Body of pancreas (tissue), 4 donors: ENCODE measurements around the gene ARID5B. TPM values are rescaled to one million over a fixed set of nuclear protein-coding genes. Genes with fewer than 3 reads are reported as not detected.

Experiments used
- ATAC-seq: fragments of 150-250 bp; one replicate; pipeline ENCODE4 v1.9.1; 2016
- DNase-seq, 4 donors: peaks; one replicate each; pipeline ENCODE4 v3.0.0-alpha.2; 2019
- H3K27ac ChIP-seq, 4 donors: fragments of 200-600 bp; sonication (generic); 1 replicate in 3 of 4; 2 replicates in 1 of 4; pipeline versions ENCODE4 v1.5.1 to v1.6.1; 2016 to 2019; ENCODE audit warnings: mild to moderate bottlenecking in 1 of 4, mixed read lengths in 1 of 4, moderate library complexity in 1 of 4
- H3K27me3 ChIP-seq, 2 donors: fragments of 200-600 bp; sonication (generic); one replicate each; pipeline ENCODE4 v1.6.0; 2016; ENCODE audit warnings: mild to moderate bottlenecking in 1 of 2
- H3K36me3 ChIP-seq, 2 donors: fragments of 200-600 bp; sonication (generic); replicated peaks in 1 of 2; 2 replicates each; pipeline ENCODE4 v1.5.1; 2016; ENCODE audit warnings: low read depth in 2 of 2; ENCODE audit not compliant: insufficient read depth in 1 of 2
- H3K4me1 ChIP-seq: fragments of 200-600 bp; sonication (generic); one replicate; pipeline ENCODE4 v1.6.0; 2016
- H3K4me3 ChIP-seq, 2 donors: fragments of 200-600 bp; sonication (generic); 1 replicate in 1 of 2; 2 replicates in 1 of 2; pipeline ENCODE4 v1.5.1; 2016 to 2019
- H3K9me3 ChIP-seq, 3 donors: fragments of 200-600 bp; sonication (generic); 1 replicate in 2 of 3; 2 replicates in 1 of 3; pipeline ENCODE4 v1.5.1; 2016
- POLR2A ChIP-seq, 3 donors: fragments of 450-650 bp; IDR thresholded peaks; one replicate each; pipeline ENCODE4 v1.6.1; 2016; ENCODE audit warnings: antibody characterized with exemption in 3 of 3, mild to moderate bottlenecking in 2 of 3
- WGBS, 2 donors: methylation state at CpG; one replicate each; pipeline ENCODE4 v1.1.5; 2017; 5-methylcytosine and 5-hydroxymethylcytosine counted together
- intact Hi-C: fragments of 100-400 bp; cut with DNase I; formaldehyde crosslinking; loops from one replicate; pipeline ENCODE4 v1.15.1; 2023
- total RNA-seq, 2 donors: library from RNA; depleted of rRNA; stranded (reverse); fragments of >200 nt; gene quantifications; one replicate each; pipeline ENCODE4 v1.1.0, GENCODE V29; 2016
- TF ChIP-seq, protein P1 (sequence below), 7 experiments: fragments of 450-650 bp in 4 of 7; fragments of 200-600 bp in 3 of 7; sonication (generic) in 3 of 7; IDR thresholded peaks; one replicate each; pipeline ENCODE4 v1.5.1; 2016 to 2019; ENCODE audit warnings: antibody characterized with exemption in 7 of 7

Gene ARID5B
- total RNA-seq, 2 donors from 2014 or later = 16.1 to 17.1 TPM

DNA sequence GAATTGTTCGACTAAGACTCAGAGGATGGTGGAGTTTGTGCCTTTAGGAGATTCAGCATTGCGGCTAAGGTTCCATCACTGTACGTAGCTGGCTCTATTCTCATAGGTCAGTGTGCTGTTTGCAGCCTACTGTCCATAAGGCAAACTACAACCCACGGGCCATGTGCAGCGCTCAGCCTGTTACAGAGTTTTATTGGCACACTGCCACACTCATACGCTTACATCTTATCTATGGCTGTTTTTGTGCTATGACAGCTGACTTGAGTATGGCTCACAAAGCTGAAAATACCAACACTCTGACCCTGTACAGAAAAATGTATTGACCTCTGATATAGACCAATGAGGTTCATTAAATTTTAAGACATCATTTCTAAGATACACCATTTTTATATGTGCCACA lies 114.5 kb downstream of the ARID5B start:
- intact Hi-C loops = no loop called here
- WGBS, 2 donors = 68 to 72% methylated on average over 6 of the region's 6 CpGs
- no peak overlapping the region for H3K27ac ChIP-seq
- ATAC-seq = no peak
- H3K4me1 ChIP-seq = peaks cover 15% of the 10 kb centered on the region
- peak in 1 of 4 donors; percentile 20 for DNase-seq
- H3K4me3 ChIP-seq = no peak overlapping the region
- no peaks in the 10 kb centered on the region for H3K27me3 ChIP-seq
- H3K9me3 ChIP-seq = no peaks in the 10 kb centered on the region
- no peak for TF ChIP-seq POLR2A (IDR thresholded peaks at IDR 0.05)
- TF ChIP-seq, protein P1, sequence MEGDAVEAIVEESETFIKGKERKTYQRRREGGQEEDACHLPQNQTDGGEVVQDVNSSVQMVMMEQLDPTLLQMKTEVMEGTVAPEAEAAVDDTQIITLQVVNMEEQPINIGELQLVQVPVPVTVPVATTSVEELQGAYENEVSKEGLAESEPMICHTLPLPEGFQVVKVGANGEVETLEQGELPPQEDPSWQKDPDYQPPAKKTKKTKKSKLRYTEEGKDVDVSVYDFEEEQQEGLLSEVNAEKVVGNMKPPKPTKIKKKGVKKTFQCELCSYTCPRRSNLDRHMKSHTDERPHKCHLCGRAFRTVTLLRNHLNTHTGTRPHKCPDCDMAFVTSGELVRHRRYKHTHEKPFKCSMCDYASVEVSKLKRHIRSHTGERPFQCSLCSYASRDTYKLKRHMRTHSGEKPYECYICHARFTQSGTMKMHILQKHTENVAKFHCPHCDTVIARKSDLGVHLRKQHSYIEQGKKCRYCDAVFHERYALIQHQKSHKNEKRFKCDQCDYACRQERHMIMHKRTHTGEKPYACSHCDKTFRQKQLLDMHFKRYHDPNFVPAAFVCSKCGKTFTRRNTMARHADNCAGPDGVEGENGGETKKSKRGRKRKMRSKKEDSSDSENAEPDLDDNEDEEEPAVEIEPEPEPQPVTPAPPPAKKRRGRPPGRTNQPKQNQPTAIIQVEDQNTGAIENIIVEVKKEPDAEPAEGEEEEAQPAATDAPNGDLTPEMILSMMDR (IDR thresholded peaks at IDR 0.05) = no peak
- H3K36me3 ChIP-seq = no peaks in the 10 kb centered on the region

DNA sequence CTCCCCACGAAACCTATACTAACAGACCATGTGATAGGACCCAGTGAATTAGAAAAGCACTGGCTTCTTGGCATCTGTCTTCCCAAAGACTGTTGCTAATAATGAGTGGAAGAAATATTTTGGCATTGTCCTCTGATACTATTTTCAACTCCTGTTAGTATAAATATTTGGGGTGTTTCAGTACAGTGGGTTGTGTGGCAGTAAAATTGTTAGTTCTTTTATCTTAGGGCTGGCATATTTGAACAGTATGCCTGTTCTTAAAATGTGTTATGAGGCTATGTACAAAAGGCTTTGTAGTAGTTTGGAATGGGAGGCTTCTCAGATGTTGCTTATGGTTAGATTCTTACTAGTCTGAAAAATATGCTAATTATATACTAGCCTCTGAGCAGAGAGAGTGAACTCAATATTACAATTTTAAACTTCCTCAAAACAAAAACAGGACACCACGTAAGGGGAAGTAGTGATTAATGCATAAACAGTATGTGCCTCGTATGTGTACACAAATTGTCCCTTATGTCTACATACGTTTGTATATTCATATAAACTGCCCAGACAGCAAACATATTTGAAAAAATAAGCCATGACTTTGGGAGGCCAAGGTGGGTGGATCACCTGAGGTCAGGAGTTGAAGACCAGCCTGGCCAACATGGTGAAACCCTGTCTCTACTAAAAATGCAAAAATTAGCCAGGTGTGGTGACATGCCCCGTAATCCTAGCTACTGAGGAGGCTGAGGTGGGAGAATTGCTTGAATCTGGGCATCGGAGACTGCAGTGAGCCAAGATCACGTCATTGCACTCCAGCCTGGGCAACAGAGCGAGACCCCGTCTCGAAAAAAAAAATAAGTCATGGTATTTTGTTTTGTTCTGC lies 115.4 kb downstream of the ARID5B start:
- WGBS, 2 donors = 74 to 89% methylated on average over 10 of the region's 10 CpGs
- intact Hi-C loops = no loop called here
- Histone ChIP-seq H3K4me1 (peaks cover 9% of the 10 kb centered on the region), H3K27ac (peak overlapping the region in 1 of 4 donors; percentile 69), H3K4me3 (no peak overlapping the region), H3K27me3 (no peaks in the 10 kb centered on the region), H3K36me3 (no peaks in the 10 kb centered on the region), H3K9me3 (no peaks in the 10 kb centered on the region)
- ATAC-seq (no peak), DNase-seq (no peak)
- TF ChIP-seq, protein P1 (IDR thresholded peaks at IDR 0.05) = no peak
- TF ChIP-seq POLR2A (IDR thresholded peaks at IDR 0.05) = no peak

DNA sequence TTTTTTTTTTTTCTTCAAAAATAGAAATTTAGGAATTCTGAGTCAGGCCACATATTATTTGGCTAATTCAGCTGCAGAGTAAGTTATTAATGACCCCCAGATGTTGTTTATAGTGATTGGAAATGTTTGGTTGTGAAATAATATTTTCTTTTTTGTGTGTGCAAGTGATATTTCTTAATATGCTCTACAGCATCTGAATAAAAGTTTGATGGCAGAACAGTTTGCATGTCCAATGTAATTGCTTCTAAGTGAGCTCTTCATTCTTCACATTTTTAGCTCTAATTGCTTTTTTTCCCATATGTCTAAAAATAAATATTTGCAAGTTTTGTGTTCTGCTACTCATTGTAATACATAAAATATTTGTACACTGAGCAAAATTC lies 116.0 kb downstream of the ARID5B start:
- Histone ChIP-seq H3K9me3 (no peaks in the 10 kb centered on the region), H3K27me3 (no peaks in the 10 kb centered on the region), H3K4me3 (no peak overlapping the region), H3K27ac (peak overlapping the region in 1 of 4 donors; percentile 69), H3K36me3 (no peaks in the 10 kb centered on the region), H3K4me1 (peaks cover 8% of the 10 kb centered on the region)
- ATAC-seq (no peak), DNase-seq (no peak)
- TF ChIP-seq POLR2A (IDR thresholded peaks at IDR 0.05) = no peak
- TF ChIP-seq, protein P1 (IDR thresholded peaks at IDR 0.05) = no peak
- intact Hi-C loops = no loop called here

DNA sequence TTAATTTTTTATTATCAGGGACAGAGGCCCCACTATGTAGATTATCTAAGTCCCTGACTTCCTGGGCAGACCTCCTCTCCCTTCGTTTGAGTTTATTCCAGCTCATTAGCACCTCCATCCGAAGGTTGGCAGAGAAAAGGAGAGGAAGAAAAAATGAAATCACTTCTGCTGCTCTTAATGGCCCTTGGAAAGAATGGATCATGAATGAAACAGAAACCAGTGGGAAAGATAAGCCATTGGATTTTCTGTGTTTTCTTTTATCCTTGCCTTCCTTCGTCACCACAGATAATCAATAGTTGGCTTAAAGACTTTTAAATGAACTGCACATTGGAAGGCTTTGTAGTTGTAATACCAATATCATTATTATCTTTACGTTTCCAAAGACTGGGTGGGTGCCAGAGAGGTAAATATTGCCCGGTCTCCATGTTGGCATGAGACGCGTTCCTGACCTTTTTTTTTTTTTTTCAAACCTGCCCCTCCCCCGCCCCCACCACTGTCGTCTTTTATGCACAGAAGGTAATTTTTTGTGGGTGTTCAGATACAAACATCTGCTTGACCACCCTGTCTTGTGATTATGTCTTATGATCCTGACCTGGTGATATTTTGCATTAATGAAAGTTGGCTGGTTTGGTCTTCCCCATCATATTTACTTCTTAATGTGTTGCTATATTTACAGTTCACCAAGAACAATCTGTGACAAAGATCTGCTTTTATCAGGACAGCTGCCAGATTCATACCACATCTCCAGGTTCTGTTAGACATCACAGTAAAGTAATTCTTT lies 116.8 kb downstream of the ARID5B start:
- Histone ChIP-seq H3K27me3 (no peaks in the 10 kb centered on the region), H3K4me3 (no peak overlapping the region), H3K27ac (no peak overlapping the region), H3K9me3 (no peaks in the 10 kb centered on the region), H3K4me1 (peaks cover 8% of the 10 kb centered on the region), H3K36me3 (no peaks in the 10 kb centered on the region)
- intact Hi-C loops = no loop called here
- TF ChIP-seq POLR2A (IDR thresholded peaks at IDR 0.05) = no peak
- TF ChIP-seq, protein P1 (IDR thresholded peaks at IDR 0.05) = no peak
- ATAC-seq = peak; percentile 68
- WGBS, 2 donors = 32% methylated on average over 9 of the region's 9 CpGs
- DNase-seq = peak; percentile 12 to 29 (median 22)
